Erythroblast (primary cell): Measurements from ENCODE around the gene COMTD1.

Source experiments
- GATA1 ChIP-seq: IDR thresholded peaks from 2 replicates; pipeline ENCODE4 v1.6.1; 2011; ENCODE audit warnings: low read depth, mild to moderate bottlenecking, control low read depth, low read length, moderate library complexity
- POLR2A ChIP-seq: IDR thresholded peaks from 2 replicates; pipeline ENCODE4 v1.6.1; 2011; ENCODE audit warnings: mild to moderate bottlenecking, low read length

- no peak for TF ChIP-seq POLR2A
- TF ChIP-seq GATA1: no peak
Measured at GRCh38 chr10:75253281-75254220, 17.8 kb upstream of the COMTD1 start.
